GM19452 (cell line): ENCODE data around the gene OSTM1.

Experiments used
- ATAC-seq: cut with Tn5 transposase; IDR thresholded peaks from one replicate; pipeline ENCODE4 v1.9.1; 2021; ENCODE audit not compliant: unreplicated experiment

Gene OSTM1

GRCh38 chr6:108102965-108103364 is 28.4 kb upstream of the OSTM1 start:
- ATAC-seq = no peak

GRCh38 chr6:108100003-108100402 is 25.5 kb upstream of the OSTM1 start:
- ATAC-seq = no peak

GRCh38 chr6:108097882-108098281 is 23.3 kb upstream of the OSTM1 start:
- no peak for ATAC-seq

GRCh38 chr6:108093781-108094300 is 19.3 kb upstream of the OSTM1 start:
- no peak for ATAC-seq

GRCh38 chr6:108091288-108091687 is 16.7 kb upstream of the OSTM1 start:
- no peak for ATAC-seq

- ATAC-seq = no peak
These were observed 8.8 kb upstream of the OSTM1 start for GRCh38 chr6:108083349-108083748.

- ATAC-seq = no peak
These were observed 8.0 kb upstream of the OSTM1 start for GRCh38 chr6:108082539-108082938.

- ATAC-seq = no peak
These were observed 5.7 kb upstream of the OSTM1 start for GRCh38 chr6:108080010-108080780.

GRCh38 chr6:108078191-108078590 is 3.6 kb upstream of the OSTM1 start:
- no peak for ATAC-seq

- peak; percentile 37 for ATAC-seq
These were observed 533 bp downstream of the OSTM1 start for GRCh38 chr6:108074057-108074358.

- ATAC-seq = no peak
These were observed 2.7 kb downstream of the OSTM1 start for GRCh38 chr6:108071736-108072276.

- peak; percentile 69 for ATAC-seq
These were observed 5.9 kb downstream of the OSTM1 start for GRCh38 chr6:108068618-108069017.

- ATAC-seq = no peak
These were observed 6.4 kb downstream of the OSTM1 start for GRCh38 chr6:108068182-108068581.

GRCh38 chr6:108052706-108053105 is 21.8 kb downstream of the OSTM1 start:
- ATAC-seq = no peak

- ATAC-seq = no peak
These were observed 23.1 kb downstream of the OSTM1 start for GRCh38 chr6:108051481-108051880.

GRCh38 chr6:108039681-108040080 is 34.9 kb downstream of the OSTM1 start:
- ATAC-seq = no peak

- ATAC-seq = no peak
These were observed 37.7 kb downstream of the OSTM1 start for GRCh38 chr6:108036884-108037283.

- no peak for ATAC-seq
These were observed 42.6 kb downstream of the OSTM1 start for GRCh38 chr6:108031968-108032367.

GRCh38 chr6:108030211-108030610 is 44.3 kb downstream of the OSTM1 start:
- ATAC-seq = no peak

- ATAC-seq = no peak
These were observed 45.2 kb downstream of the OSTM1 start for GRCh38 chr6:108029226-108029921.

GRCh38 chr6:108027594-108027993 is 46.9 kb downstream of the OSTM1 start:
- ATAC-seq = no peak

GRCh38 chr6:108027056-108027455 is 47.5 kb downstream of the OSTM1 start:
- no peak for ATAC-seq
